ENCODE measurements around the gene CDCA7L.

The CDCA7L gene

GRCh38 chr7:21912931-21913780 lies 32.5 kb downstream of the CDCA7L start:
- H3K36me3 ChIP-seq (ENCODE audit: insufficient read depth, low read length) = peaks cover 16% of the 10 kb centered on the region
- no peak overlapping the region for H3K4me3 ChIP-seq (ENCODE audit: low read length)
- no peaks in the 10 kb centered on the region for H3K4me1 ChIP-seq (ENCODE audit: insufficient read depth, low read length)
- H3K27me3 ChIP-seq (ENCODE audit: insufficient read depth, low read length) = no peaks in the 10 kb centered on the region
- no peaks in the 10 kb centered on the region for H3K9me3 ChIP-seq (ENCODE audit: low read length)
- H2AFZ ChIP-seq (ENCODE audit: low read depth, low read length) = no peak overlapping the region

GRCh38 chr7:21912305-21912704 lies 33.4 kb downstream of the CDCA7L start:
- Histone ChIP-seq H2AFZ (ENCODE audit: low read depth, low read length) (no peak overlapping the region), H3K9me3 (ENCODE audit: low read length) (no peaks in the 10 kb centered on the region), H3K27me3 (ENCODE audit: insufficient read depth, low read length) (no peaks in the 10 kb centered on the region), H3K4me1 (ENCODE audit: insufficient read depth, low read length) (no peaks in the 10 kb centered on the region), H3K36me3 (ENCODE audit: insufficient read depth, low read length) (peaks cover 22% of the 10 kb centered on the region), H3K4me3 (ENCODE audit: low read length) (no peak overlapping the region)

GRCh38 chr7:21911341-21911875 lies 34.3 kb downstream of the CDCA7L start:
- H3K4me1 ChIP-seq (ENCODE audit: insufficient read depth, low read length) = no peaks in the 10 kb centered on the region
- H3K36me3 ChIP-seq (ENCODE audit: insufficient read depth, low read length) = peaks cover 25% of the 10 kb centered on the region
- no peak overlapping the region for H3K4me3 ChIP-seq (ENCODE audit: low read length)
- H3K9me3 ChIP-seq (ENCODE audit: low read length) = no peaks in the 10 kb centered on the region
- H2AFZ ChIP-seq (ENCODE audit: low read depth, low read length) = no peak overlapping the region
- no peaks in the 10 kb centered on the region for H3K27me3 ChIP-seq (ENCODE audit: insufficient read depth, low read length)

GRCh38 chr7:21910253-21910652 lies 35.4 kb downstream of the CDCA7L start:
- Histone ChIP-seq H3K4me1 (ENCODE audit: insufficient read depth, low read length) (no peaks in the 10 kb centered on the region), H3K27me3 (ENCODE audit: insufficient read depth, low read length) (no peaks in the 10 kb centered on the region), H2AFZ (ENCODE audit: low read depth, low read length) (no peak overlapping the region), H3K4me3 (ENCODE audit: low read length) (no peak overlapping the region), H3K9me3 (ENCODE audit: low read length) (no peaks in the 10 kb centered on the region), H3K36me3 (ENCODE audit: insufficient read depth, low read length) (peaks cover 30% of the 10 kb centered on the region)

GRCh38 chr7:21908746-21909145 lies 37.0 kb downstream of the CDCA7L start:
- Histone ChIP-seq H3K36me3 (ENCODE audit: insufficient read depth, low read length) (peaks cover 26% of the 10 kb centered on the region), H3K9me3 (ENCODE audit: low read length) (no peaks in the 10 kb centered on the region), H3K4me3 (ENCODE audit: low read length) (no peak overlapping the region), H3K27me3 (ENCODE audit: insufficient read depth, low read length) (no peaks in the 10 kb centered on the region), H2AFZ (ENCODE audit: low read depth, low read length) (no peak overlapping the region), H3K4me1 (ENCODE audit: insufficient read depth, low read length) (no peaks in the 10 kb centered on the region)

- Histone ChIP-seq H3K27me3 (ENCODE audit: insufficient read depth, low read length) (no peaks in the 10 kb centered on the region), H3K36me3 (ENCODE audit: insufficient read depth, low read length) (peaks cover 42% of the 10 kb centered on the region)
These were observed 42.5 kb downstream of the CDCA7L start for GRCh38 chr7:21903020-21903786.

GRCh38 chr7:21902240-21902639 lies 43.5 kb downstream of the CDCA7L start:
- no peaks in the 10 kb centered on the region for H3K27me3 ChIP-seq (ENCODE audit: insufficient read depth, low read length)
- peaks cover 36% of the 10 kb centered on the region for H3K36me3 ChIP-seq (ENCODE audit: insufficient read depth, low read length)
- no peak overlapping the region for H3K4me3 ChIP-seq (ENCODE audit: low read length)
- no peaks in the 10 kb centered on the region for H3K9me3 ChIP-seq (ENCODE audit: low read length)
- H2AFZ ChIP-seq (ENCODE audit: low read depth, low read length) = no peak overlapping the region
- no peaks in the 10 kb centered on the region for H3K4me1 ChIP-seq (ENCODE audit: insufficient read depth, low read length)

More at GRCh38 chr7:21903020-21903786, 42.5 kb downstream of the CDCA7L start:
- no peak overlapping the region for H2AFZ ChIP-seq (ENCODE audit: low read depth, low read length)
- H3K4me1 ChIP-seq (ENCODE audit: insufficient read depth, low read length) = no peaks in the 10 kb centered on the region
- no peaks in the 10 kb centered on the region for H3K9me3 ChIP-seq (ENCODE audit: low read length)
- H3K4me3 ChIP-seq (ENCODE audit: low read length) = no peak overlapping the region

- Histone ChIP-seq H3K36me3 (ENCODE audit: insufficient read depth, low read length) (peaks cover 15% of the 10 kb centered on the region), H2AFZ (ENCODE audit: low read depth, low read length) (no peak overlapping the region), H3K4me1 (ENCODE audit: insufficient read depth, low read length) (no peaks in the 10 kb centered on the region), H3K27me3 (ENCODE audit: insufficient read depth, low read length) (no peaks in the 10 kb centered on the region), H3K9me3 (ENCODE audit: low read length) (no peaks in the 10 kb centered on the region), H3K4me3 (ENCODE audit: low read length) (no peak overlapping the region)
These were observed 47.3 kb downstream of the CDCA7L start for GRCh38 chr7:21898265-21898930.

GRCh38 chr7:21893401-21893800 lies 52.3 kb downstream of the CDCA7L start:
- no peaks in the 10 kb centered on the region for H3K27me3 ChIP-seq (ENCODE audit: insufficient read depth, low read length)
- no peak overlapping the region for H2AFZ ChIP-seq (ENCODE audit: low read depth, low read length)
- H3K9me3 ChIP-seq (ENCODE audit: low read length) = no peaks in the 10 kb centered on the region
- no peaks in the 10 kb centered on the region for H3K36me3 ChIP-seq (ENCODE audit: insufficient read depth, low read length)
- H3K4me3 ChIP-seq (ENCODE audit: low read length) = no peak overlapping the region
- peaks cover under 1% of the 10 kb centered on the region for H3K4me1 ChIP-seq (ENCODE audit: insufficient read depth, low read length)

GRCh38 chr7:21891291-21891690 lies 54.4 kb downstream of the CDCA7L start:
- Histone ChIP-seq H2AFZ (ENCODE audit: low read depth, low read length) (no peak overlapping the region), H3K27me3 (ENCODE audit: insufficient read depth, low read length) (no peaks in the 10 kb centered on the region), H3K9me3 (ENCODE audit: low read length) (no peaks in the 10 kb centered on the region), H3K4me3 (ENCODE audit: low read length) (no peak overlapping the region), H3K4me1 (ENCODE audit: insufficient read depth, low read length) (peaks cover 21% of the 10 kb centered on the region), H3K36me3 (ENCODE audit: insufficient read depth, low read length) (no peaks in the 10 kb centered on the region)

- Histone ChIP-seq H2AFZ (ENCODE audit: low read depth, low read length) (no peak overlapping the region), H3K4me1 (ENCODE audit: insufficient read depth, low read length) (peaks cover 32% of the 10 kb centered on the region), H3K9me3 (ENCODE audit: low read length) (no peaks in the 10 kb centered on the region)
These were observed 57.9 kb downstream of the CDCA7L start for GRCh38 chr7:21887779-21888178.

GRCh38 chr7:21887353-21887752 lies 58.3 kb downstream of the CDCA7L start:
- no peak overlapping the region for H2AFZ ChIP-seq (ENCODE audit: low read depth, low read length)
- no peaks in the 10 kb centered on the region for H3K36me3 ChIP-seq (ENCODE audit: insufficient read depth, low read length)
- H3K9me3 ChIP-seq (ENCODE audit: low read length) = no peaks in the 10 kb centered on the region

More at GRCh38 chr7:21887779-21888178, 57.9 kb downstream of the CDCA7L start:
- no peaks in the 10 kb centered on the region for H3K36me3 ChIP-seq (ENCODE audit: insufficient read depth, low read length)
- no peaks in the 10 kb centered on the region for H3K27me3 ChIP-seq (ENCODE audit: insufficient read depth, low read length)
- no peak overlapping the region for H3K4me3 ChIP-seq (ENCODE audit: low read length)

GRCh38 chr7:21886396-21886795 lies 59.3 kb downstream of the CDCA7L start:
- no peaks in the 10 kb centered on the region for H3K9me3 ChIP-seq (ENCODE audit: low read length)
- peaks cover 32% of the 10 kb centered on the region for H3K4me1 ChIP-seq (ENCODE audit: insufficient read depth, low read length)
- no peak overlapping the region for H2AFZ ChIP-seq (ENCODE audit: low read depth, low read length)
- H3K36me3 ChIP-seq (ENCODE audit: insufficient read depth, low read length) = no peaks in the 10 kb centered on the region
- no peak overlapping the region for H3K4me3 ChIP-seq (ENCODE audit: low read length)
- H3K27me3 ChIP-seq (ENCODE audit: insufficient read depth, low read length) = no peaks in the 10 kb centered on the region

More at GRCh38 chr7:21887353-21887752, 58.3 kb downstream of the CDCA7L start:
- Histone ChIP-seq H3K4me1 (ENCODE audit: insufficient read depth, low read length) (peaks cover 32% of the 10 kb centered on the region), H3K4me3 (ENCODE audit: low read length) (no peak overlapping the region), H3K27me3 (ENCODE audit: insufficient read depth, low read length) (no peaks in the 10 kb centered on the region)
